HG02884 (cell line): ENCODE results near the gene TLE6.
"Not testable (repeated sequence)": the region's sequence is repeated elsewhere in the genome, so short reads cannot be mapped to it uniquely, and the experiment has no call there.

ENCODE experiments used
- ATAC-seq: cut with Tn5 transposase; IDR thresholded peaks from one replicate; pipeline ENCODE4 v1.9.1; 2021; ENCODE audit warnings: mild to moderate bottlenecking, moderate library complexity; ENCODE audit not compliant: unreplicated experiment

TLE6 gene

DNA sequence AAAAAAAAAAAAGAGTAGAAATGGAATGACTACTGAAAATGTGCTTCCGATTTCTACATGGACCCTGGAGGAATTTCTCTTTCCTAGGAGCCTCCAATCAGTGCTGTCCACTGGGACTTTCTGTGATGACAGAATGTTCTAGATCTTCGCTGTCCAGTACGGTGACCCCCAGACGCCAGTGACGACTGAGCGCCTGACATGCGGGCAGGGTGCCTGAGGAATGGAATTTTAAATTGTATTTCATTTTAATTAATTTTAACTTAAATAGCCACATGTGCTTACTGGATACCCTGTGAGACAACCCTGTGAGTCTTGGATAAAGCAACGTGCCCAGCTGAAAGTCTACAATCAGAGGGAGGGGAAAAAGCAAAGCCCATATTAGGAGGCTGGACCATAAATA is 4.1 kb upstream of the TLE6 start:
- no peak for ATAC-seq

DNA sequence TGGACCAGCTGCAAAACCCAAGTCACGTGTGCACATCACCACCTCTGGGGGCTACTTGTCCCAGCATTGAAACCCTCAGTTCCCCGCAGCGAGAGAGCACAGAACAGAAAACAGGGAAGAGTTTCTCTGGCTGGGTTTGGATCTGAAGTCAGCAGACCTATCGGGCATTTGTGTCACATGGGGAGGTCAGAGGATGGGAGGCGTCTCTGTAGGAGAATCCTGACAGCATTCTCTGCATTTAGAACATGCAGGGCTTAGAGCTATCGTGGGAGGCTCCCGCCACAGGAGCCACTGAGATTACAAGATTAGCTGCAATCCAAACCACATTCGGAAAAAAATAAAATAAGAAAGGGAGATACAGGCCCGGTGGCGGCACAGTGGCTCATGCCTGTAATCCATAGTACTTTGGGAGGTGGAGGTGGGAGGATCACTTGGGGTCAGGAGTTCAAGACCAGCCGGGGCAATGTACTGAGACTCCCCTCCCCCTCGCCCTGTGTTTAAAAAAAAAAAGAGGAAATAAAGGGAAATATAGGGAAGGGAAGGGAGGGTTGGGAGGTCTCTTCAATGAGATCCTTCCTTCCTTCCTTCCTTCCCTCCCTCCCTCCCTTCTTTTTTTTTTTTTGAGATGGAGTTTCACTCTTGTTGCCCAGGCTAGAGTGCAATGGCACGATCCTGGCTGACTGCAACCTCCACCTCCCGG is 2.9 kb upstream of the TLE6 start:
- ATAC-seq = no peak

DNA sequence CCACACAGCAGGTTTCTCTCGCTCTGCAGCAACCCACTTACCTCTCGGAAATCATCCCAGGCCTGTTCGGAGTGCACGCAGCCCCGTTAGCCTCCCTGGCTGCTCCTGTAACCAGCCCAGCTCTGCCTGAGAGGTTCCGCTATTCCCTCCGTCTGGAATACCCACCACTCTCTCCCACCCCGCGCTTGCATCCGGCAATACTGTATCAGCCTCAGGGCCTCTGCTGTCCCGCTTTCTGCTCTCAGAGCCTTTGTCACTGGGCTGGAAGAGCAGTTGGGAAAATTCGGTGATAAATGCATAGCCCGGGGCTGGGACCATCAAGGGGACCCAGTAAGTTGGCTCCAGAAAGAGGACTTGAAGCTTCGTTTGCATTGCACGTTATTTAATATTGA is 759 bp upstream of the TLE6 start:
- no peak for ATAC-seq

DNA sequence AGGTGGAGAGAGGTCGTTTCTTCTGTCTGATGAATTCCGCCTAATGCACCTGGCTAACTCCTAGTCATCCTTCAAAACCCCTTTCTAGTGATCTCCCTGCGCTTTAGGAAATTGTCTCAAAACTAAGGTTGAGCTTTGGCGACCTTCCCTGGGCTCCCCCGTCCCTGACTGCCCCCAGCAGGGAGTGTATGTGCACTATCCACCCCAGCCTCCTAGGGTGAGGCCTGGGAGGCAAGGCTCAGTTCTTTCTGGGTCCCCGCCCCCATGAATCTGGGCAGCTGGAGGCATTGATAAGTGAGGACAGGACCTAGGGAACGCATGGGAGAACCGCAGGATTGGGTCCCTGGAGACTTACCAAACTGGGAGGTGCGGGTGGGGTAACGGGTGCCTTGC is 378 bp downstream of the TLE6 start:
- no peak for ATAC-seq

DNA sequence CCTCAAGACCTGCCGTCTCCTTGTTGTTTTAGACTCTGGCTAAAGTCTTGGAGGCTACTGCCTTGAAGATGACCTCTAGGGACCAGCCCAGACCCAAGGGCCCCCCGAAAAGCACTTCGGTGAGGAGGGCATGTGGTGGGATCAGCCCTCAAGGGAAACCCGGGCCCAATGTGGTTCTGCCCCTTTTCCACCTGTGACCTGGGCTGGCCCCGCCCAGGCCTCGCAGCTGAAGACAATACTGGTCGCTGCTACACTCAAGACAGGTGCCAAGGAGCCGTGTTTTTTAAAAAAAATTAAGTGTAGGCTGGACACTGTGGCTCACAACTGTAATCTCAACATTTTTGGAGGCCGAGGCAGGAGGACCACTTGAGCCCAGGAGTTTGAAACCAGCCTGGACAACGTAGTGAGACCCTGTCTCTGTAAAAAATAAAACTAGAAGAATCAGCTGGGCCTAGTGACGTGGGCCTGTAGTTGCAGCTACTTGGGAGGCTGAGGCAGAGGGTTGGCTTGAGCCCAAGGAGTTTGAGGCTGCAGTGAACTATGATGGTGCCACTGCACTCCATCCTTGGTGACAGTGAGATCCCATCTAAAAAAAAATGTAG is 903 bp downstream of the TLE6 start:
- no peak for ATAC-seq

DNA sequence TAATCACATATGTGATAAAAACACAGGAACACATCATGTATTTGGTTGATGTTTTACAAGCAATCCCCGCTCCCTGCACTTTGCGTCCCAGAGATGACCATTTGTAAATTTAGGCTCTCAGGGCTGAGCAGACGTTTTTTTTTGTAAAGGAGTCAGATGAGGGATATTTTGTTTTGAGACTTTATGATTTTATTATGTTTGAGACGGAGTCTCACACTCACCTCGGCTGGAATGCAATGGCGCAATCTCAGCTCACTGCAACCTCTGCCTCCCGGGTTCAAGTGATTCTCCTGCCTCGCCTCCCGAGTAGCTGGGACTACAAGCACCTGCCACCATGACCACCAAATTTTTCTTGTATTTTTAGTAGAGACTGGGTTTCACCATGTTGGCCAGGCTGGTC is 1.4 kb downstream of the TLE6 start:
- no peak for ATAC-seq

DNA sequence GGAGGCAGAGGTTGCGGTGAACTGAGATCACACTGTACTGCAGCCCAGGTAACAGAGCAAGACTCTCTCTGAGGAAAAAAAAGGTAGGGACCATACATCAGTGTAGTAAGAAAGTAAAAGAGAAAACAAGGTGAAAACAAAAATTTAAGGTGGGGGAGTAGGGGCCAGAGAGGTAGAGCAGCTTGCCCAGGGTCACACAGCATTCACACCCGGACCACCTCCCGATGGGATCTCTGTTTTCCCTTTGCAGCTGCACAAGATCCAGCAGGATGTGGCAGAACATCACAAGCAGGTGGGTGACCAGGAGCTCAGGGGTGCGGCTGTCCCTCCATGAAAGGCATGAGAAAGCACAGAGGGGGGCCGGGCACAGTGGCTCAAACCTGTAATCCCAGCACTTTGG is 4.5 kb downstream of the TLE6 start:
- ATAC-seq = no peak

DNA sequence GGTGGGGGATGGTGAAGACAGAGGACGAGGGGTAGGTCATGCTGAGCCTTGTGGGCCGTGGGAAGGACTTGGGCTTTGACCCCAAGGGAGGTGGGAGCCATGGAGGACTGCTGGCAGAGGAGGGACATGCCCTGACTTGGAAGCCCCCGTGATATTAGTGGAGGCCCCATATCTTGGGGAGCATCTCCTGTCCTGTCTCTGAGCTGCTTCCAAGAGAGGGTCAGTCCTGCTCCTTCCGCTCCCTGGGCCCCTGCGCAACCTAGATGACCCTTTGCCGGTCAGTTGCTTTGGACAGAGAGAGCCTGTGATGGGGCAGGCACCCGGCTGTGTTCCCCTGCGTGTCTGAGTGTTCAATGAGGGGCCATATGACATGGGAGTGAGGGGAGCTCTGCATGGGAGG is 5.2 kb downstream of the TLE6 start:
- no peak for ATAC-seq

DNA sequence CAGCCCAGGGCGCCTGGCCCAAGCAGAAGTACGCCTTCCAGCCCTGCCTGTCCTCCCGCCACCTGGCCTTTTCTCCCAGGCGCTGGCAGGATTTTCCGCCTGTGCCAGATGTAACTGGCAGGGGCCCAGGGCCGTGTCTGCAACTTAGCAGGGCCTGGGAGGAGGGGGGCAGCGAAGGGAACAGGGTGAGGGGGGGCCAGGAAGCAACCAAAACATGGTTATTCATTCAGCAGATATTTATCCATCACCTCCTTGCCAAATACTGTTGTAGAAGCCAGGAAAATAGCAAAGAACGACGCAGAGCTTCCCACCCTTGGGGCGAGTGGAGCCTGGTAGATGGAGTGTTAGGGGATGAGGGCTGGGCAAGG is 5.6 kb downstream of the TLE6 start:
- no peak for ATAC-seq

DNA sequence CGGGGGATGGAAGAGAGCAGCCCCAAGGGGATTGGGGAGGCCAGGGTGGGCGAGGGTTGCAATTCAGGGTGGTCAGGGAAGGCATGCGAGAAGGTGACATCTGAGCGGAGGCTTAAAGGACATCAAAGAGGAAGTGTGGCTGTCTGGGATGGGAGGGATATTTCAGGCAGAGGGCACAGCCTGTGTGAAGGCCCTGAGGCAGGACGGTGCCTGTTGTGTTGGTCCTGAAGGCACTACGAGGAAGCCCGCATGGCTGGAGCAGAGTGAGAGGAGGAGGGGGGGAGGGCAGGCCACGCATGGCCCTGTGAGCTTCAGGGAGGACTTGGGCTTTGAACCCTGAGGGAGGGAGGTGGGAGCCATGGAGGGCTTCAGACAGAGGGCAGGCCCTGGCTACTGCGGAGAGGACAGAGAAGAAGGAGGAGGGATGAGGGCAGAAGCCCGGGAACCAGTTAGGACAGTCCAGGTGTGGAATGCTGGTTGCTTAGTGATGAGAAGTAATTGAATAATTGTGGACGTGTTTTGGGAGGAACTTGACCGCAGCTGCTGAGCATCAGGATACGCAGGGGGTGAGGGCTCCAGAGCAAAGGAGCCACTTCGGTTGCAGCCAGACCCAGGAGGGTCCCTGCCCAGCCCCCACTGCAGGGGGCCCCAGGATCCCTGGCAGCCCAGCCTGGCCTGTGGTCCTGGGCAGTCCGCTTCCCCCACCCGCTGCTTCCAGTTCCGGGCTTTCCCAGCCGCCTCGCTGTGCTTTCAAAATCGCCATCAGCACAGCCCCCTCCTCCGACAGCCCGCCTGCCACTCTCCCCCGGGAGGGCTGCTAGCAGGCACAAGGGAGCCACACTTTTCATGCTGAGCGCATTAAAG is 6.2 kb downstream of the TLE6 start:
- ATAC-seq = no peak

DNA sequence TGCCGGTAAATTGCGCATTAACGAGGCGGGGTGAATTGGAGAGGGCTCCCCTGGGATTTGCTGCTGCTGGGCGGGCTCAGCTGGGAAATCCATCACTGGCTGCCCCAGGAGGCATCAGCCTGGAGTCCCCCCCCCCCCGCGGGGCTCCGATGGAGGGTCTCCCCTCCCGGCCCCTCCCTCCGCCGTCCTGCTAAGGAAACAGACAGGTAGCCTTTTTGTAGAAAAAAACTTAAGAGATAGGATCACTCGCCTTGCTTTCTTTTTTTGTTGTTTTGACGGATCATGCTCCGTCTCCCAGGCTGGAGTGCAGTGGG is 6.8 kb downstream of the TLE6 start:
- no peak for ATAC-seq

DNA sequence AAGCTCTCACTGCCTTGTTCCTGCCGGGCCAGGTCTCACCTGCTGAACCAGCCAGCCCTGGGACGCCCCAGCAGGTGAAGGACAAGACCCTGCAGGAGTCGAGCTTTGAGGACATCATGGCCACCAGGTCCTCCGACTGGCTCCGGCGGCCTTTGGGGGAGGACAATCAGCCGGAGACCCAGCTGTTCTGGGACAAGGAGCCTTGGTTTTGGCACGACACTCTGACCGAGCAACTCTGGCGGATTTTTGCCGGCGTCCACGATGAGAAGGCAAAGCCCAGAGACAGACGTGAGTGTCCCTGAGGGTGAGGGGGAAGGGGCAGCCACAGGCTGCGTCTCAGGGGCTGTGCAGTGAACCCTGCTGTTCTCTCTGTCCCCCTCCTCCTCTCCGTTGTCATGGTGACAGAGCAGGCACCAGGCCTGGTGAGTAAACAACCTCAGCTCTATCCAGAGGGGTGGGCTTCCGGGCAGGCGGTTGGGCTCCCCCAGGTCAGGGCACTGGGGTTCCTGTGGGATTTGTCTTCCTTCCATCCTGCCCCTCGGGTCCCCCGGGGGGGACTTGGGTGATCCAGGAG is 9.7 kb downstream of the TLE6 start:
- ATAC-seq = no peak

DNA sequence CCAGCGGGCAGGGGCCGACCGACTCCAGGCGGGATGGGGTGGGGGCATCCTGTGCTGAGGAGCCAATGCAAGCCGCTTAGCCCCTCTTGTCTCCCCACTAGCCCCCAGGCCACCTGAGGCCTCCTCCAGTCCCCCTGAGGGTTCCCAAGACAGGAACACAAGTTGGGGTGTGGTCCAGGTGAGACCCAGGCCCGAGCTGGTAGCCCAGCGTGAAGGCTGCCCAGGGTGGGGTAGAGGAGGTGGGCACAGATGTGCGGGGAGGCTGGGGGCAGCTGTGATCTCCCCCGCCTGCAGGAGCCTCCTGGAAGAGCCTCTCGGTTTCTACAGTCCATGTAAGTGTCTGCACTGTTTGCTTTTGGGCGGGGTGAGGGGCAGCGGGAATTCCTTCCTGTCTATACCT is 10.4 kb downstream of the TLE6 start:
- no peak for ATAC-seq

DNA sequence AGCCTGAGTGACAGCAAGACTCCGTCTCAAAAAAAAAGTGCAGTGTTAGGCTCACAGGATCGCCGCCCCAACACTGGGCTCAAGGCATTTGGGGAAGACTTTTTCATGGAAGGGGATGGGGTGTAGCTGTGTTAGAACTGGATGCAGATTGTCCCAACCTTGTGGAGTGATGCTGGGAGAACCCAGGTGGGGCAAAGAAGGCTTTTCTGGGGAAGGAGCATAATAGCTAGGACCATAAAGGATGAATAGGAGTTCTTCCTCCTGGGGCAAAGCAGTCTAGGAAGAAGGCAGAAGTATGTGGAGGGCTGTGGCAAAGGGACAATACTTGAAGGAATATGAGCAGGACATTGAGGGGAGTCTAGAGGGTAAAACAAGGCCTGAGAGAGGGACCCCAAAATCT is 11.2 kb downstream of the TLE6 start:
- ATAC-seq = no peak

DNA sequence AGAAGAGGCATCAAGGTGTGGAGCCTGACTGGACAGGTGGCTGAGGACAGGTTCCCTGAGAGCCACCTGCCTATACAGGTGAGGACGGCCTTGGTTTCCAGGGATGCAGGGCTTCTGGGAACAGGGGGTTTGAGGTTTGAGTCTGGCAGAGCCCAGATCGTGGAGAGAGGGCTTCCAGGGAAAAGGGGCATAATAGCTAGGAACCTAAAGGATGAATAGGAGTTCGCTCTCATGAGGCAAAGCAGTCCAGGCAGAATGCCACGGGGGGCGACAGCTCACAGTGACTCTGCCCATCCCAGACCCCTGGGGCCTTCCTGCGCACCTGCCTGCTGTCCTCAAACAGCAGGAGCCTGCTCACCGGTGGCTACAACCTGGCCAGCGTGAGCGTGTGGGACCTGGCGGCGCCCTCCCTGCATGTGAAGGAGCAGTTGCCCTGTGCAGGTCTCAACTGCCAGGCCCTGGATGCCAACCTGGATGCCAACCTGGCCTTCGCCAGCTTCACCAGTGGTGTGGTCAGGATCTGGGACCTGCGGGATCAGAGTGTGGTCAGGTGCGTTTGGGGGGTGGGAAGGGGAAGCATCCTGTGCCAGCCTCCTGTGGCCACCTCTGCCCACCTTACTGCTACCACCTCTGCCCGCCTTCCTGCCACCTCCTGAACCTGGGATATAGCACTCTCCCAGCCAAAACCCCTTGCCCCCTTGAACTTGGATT is 12.0 kb downstream of the TLE6 start:
- no peak for ATAC-seq

DNA sequence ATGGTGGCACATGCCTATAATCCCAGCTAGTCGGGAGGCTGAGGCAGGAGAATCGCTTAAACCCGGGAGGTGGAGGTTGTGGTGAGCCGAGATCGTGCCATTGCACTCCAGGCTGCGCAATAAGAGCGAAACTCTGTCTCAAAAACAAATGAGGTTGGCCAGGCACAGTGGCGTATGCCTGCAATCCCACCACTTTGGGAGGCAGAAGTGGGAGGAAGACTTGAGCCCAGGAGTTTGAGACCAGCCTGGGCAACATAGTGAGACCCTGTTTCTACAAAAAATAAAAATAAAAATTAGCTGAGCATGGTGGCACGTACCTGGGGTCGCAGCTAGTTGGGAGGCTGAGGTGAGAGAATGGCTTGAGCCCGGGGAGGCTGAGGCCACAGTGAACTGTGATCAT is 15.0 kb downstream of the TLE6 start:
- ATAC-seq = not testable (repeated sequence)

DNA sequence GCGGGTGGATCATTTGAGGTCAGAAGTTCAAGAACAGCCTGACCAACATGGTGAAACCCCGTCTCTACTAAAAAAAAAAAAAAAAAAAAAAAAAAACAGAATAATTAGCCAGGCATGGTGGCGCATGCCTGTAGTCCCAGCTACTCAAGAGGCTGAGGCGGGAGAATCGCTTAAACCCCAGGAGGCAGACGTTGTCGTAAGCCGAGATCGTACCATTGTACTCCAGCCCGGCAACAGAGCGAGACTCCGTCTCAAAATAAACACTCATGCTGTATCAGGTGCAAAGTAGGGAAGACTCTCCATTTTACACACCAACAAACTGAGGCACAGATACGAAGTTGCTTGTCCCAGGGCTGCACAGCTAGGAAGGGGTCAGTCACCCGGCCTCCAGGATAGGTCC is 15.6 kb downstream of the TLE6 start:
- ATAC-seq = no peak

DNA sequence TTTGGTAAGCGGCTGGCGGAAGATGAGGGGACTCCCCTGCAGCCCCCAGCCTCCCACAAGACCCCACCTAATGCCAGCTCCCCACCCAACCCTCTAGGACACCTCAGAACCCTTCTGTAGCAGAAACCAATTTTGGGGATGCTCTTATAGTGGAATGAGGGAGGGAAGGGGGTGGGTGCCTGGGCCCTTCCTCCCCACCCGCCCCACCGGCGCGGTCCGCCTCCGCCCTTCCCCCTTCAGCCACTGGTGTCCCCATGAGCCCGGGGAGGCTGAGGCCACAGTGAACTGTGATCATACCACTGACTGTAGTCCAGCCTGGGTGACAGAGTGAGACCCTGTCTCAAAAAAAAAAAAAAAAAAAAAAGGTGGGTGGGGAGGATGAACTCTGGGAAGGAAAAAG is 16.2 kb downstream of the TLE6 start:
- no peak for ATAC-seq

DNA sequence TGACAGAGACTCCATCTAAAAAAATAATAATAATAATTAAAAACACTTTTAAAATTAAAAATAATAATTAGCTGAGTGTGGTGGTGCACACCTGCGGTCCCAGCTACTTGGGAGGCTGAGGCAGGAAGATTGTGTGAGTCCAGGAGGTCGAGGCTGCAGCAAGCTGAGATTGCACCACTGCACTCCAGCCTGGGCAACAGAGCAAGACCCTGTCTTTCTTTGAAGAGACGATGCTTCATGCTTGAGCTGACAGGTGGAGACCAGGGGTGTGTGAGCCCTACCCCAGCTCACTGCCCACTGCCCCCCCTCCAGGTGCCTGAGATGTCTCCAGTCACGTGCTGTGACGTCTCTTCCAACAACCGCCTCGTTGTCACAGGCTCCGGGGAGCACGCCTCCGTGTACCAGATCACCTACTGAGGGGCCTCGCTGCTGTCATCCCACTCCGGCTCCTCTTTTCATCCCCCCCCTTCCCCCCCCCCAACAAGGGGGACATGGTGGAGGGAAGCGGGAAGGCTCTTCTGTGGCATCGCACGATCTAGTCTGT is 17.3 kb downstream of the TLE6 start:
- ATAC-seq = no peak

DNA sequence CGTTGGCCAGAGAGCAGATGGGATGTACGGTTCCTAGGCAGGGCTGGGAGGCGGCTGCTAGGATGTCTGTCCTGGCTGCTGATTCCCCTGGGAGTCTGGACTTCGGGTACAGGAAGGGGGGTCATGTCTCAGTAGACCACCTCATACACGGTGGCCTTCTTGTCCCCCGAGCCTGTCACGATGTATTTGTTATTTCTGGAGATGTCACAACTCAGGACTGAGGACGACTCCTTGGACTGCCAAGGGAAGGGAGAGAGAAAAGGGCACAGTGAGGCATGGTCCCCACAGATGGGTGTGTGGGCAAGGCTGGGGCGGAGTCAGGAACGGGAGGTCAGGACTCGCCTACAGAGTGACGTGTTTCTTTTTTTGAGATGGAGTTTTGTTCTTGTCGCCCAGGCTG is 20.4 kb downstream of the TLE6 start:
- ATAC-seq = no peak

DNA sequence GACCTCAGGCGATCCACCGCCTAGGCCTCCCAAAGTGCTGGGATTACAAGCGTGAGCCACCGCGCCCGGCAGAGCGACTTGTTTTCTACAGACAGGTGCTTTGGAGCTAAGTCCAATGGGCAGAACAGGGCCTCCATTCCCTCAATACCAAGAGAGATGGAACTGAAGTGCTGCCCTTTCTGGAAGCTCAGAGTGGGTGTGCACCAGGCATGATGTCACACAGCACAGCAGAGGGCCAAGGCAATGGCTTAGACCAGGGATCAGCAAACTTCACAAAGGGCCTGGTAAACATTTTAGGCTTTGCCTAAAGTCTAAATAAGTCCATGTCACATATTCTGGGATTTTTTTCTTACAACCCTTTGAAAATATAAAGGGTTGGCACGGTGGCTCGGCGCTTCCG is 21.3 kb downstream of the TLE6 start:
- ATAC-seq = no peak
